Measurements from ENCODE around the gene LATS1. TPM values are rescaled to one million over a fixed set of nuclear protein-coding genes. Genes with fewer than 3 reads are reported as not detected.
A peak's percentile ranks its signal among the peaks of the same experiment; 100 is the strongest.

LATS1 gene
- total and polyA plus RNA-seq, 2 of the 8 experiments (the other 6 are each of a cell fraction or from before 2014, with no cell fraction given), result 8.9 to 21.7 TPM

GRCh38 chr6:149701714-149702113 is 16.2 kb downstream of the LATS1 start (continued):
- TF ChIP-seq, protein P1, sequence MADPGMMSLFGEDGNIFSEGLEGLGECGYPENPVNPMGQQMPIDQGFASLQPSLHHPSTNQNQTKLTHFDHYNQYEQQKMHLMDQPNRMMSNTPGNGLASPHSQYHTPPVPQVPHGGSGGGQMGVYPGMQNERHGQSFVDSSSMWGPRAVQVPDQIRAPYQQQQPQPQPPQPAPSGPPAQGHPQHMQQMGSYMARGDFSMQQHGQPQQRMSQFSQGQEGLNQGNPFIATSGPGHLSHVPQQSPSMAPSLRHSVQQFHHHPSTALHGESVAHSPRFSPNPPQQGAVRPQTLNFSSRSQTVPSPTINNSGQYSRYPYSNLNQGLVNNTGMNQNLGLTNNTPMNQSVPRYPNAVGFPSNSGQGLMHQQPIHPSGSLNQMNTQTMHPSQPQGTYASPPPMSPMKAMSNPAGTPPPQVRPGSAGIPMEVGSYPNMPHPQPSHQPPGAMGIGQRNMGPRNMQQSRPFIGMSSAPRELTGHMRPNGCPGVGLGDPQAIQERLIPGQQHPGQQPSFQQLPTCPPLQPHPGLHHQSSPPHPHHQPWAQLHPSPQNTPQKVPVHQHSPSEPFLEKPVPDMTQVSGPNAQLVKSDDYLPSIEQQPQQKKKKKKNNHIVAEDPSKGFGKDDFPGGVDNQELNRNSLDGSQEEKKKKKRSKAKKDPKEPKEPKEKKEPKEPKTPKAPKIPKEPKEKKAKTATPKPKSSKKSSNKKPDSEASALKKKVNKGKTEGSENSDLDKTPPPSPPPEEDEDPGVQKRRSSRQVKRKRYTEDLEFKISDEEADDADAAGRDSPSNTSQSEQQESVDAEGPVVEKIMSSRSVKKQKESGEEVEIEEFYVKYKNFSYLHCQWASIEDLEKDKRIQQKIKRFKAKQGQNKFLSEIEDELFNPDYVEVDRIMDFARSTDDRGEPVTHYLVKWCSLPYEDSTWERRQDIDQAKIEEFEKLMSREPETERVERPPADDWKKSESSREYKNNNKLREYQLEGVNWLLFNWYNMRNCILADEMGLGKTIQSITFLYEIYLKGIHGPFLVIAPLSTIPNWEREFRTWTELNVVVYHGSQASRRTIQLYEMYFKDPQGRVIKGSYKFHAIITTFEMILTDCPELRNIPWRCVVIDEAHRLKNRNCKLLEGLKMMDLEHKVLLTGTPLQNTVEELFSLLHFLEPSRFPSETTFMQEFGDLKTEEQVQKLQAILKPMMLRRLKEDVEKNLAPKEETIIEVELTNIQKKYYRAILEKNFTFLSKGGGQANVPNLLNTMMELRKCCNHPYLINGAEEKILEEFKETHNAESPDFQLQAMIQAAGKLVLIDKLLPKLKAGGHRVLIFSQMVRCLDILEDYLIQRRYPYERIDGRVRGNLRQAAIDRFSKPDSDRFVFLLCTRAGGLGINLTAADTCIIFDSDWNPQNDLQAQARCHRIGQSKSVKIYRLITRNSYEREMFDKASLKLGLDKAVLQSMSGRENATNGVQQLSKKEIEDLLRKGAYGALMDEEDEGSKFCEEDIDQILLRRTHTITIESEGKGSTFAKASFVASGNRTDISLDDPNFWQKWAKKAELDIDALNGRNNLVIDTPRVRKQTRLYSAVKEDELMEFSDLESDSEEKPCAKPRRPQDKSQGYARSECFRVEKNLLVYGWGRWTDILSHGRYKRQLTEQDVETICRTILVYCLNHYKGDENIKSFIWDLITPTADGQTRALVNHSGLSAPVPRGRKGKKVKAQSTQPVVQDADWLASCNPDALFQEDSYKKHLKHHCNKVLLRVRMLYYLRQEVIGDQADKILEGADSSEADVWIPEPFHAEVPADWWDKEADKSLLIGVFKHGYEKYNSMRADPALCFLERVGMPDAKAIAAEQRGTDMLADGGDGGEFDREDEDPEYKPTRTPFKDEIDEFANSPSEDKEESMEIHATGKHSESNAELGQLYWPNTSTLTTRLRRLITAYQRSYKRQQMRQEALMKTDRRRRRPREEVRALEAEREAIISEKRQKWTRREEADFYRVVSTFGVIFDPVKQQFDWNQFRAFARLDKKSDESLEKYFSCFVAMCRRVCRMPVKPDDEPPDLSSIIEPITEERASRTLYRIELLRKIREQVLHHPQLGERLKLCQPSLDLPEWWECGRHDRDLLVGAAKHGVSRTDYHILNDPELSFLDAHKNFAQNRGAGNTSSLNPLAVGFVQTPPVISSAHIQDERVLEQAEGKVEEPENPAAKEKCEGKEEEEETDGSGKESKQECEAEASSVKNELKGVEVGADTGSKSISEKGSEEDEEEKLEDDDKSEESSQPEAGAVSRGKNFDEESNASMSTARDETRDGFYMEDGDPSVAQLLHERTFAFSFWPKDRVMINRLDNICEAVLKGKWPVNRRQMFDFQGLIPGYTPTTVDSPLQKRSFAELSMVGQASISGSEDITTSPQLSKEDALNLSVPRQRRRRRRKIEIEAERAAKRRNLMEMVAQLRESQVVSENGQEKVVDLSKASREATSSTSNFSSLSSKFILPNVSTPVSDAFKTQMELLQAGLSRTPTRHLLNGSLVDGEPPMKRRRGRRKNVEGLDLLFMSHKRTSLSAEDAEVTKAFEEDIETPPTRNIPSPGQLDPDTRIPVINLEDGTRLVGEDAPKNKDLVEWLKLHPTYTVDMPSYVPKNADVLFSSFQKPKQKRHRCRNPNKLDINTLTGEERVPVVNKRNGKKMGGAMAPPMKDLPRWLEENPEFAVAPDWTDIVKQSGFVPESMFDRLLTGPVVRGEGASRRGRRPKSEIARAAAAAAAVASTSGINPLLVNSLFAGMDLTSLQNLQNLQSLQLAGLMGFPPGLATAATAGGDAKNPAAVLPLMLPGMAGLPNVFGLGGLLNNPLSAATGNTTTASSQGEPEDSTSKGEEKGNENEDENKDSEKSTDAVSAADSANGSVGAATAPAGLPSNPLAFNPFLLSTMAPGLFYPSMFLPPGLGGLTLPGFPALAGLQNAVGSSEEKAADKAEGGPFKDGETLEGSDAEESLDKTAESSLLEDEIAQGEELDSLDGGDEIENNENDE (IDR thresholded peaks at IDR 0.05; ENCODE audit: insufficient replicate concordance, low read length), result peak; percentile 22
- TF ChIP-seq, protein P2, sequence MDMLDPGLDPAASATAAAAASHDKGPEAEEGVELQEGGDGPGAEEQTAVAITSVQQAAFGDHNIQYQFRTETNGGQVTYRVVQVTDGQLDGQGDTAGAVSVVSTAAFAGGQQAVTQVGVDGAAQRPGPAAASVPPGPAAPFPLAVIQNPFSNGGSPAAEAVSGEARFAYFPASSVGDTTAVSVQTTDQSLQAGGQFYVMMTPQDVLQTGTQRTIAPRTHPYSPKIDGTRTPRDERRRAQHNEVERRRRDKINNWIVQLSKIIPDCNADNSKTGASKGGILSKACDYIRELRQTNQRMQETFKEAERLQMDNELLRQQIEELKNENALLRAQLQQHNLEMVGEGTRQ (IDR thresholded peaks at IDR 0.05; ENCODE audit: low read length), result no peak
- TF ChIP-seq NANOG (IDR thresholded peaks at IDR 0.05; ENCODE audit: insufficient read depth, low read depth, low read length, poor library complexity, severe bottlenecking), result peak; percentile 39
- no peak for TF ChIP-seq PHF8 (conservative IDR thresholded peaks at IDR 0.05; ENCODE audit: low read depth, low read length)
- TF ChIP-seq BRCA1 (IDR thresholded peaks at IDR 0.05; ENCODE audit: low read depth, low read length), result no peak
- TF ChIP-seq EGR1 (IDR thresholded peaks at IDR 0.05; ENCODE audit: borderline replicate concordance, low read depth, low read length), result no peak
- TF ChIP-seq BCL11A (IDR thresholded peaks at IDR 0.05; ENCODE audit: low read depth in 2 of 2, low read length in 2 of 2), result no peak
- no peak for TF ChIP-seq HDAC6 (IDR thresholded peaks at IDR 0.05; ENCODE audit: low read depth, low read length)
- TF ChIP-seq POLR2A (IDR thresholded peaks at IDR 0.05; ENCODE audit: control extremely low read depth in 1 of 2, low read depth in 2 of 2, low read length in 2 of 2), result no peak

Measured in H1 (cell line).